ENCODE data around the gene CAMKMT. TPM values are rescaled to one million over a fixed set of nuclear protein-coding genes. Genes with fewer than 3 reads are reported as not detected.

CAMKMT gene
- polyA plus RNA-seq, 3 donors: 4.7 to 7.8 (median 7.0) TPM

DNA sequence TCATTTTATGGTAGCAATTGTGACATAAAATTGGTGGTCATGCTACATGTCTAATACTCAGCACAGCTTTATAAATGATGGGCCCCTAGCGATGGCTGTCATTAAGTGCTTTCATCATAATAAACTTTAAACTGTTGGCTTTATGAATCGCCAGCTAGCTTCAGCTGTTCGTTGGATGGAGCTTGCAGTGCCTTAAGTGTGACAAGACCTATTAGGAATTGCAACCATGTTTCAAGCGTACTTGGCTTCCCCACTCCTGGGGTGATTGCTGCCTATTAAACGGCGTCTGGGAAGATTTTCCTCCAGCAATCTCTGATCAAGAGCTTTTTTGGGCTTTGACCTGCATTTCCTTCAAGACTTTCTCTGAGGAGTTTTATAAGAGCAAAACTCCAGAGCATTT is 415.3 kb downstream of the CAMKMT start:
- Histone ChIP-seq H3K4me3 (replicated peaks in 1 of 3; ENCODE audit: low read depth in 2 of 3, low read length in 3 of 3) (no peak overlapping the region), H3K79me2 (ENCODE audit: insufficient read depth, low read length) (no peaks in the 10 kb centered on the region), H3K27ac (ENCODE audit: low read depth in 1 of 2, low read length in 2 of 2) (no peak overlapping the region), H2AFZ (ENCODE audit: insufficient read depth, low read depth, low read length, poor library complexity, severe bottlenecking) (no peak overlapping the region), H3K36me3 (replicated peaks in 1 of 2; ENCODE audit: control insufficient read depth in 1 of 2, insufficient read depth in 2 of 2, low read length in 2 of 2) (no peaks in the 10 kb centered on the region), H3K27me3 (ENCODE audit: control insufficient read depth in 2 of 2, insufficient read depth in 2 of 2, low read length in 2 of 2) (peaks cover 22 to 32% of the 10 kb centered on the region in 2 donors), H3K4me2 (replicated peaks; ENCODE audit: extremely low read depth, low read length, poor library complexity, severe bottlenecking) (no peak overlapping the region), H4K20me1 (ENCODE audit: insufficient read depth, low read length) (no peaks in the 10 kb centered on the region), H3K4me1 (ENCODE audit: control insufficient read depth in 1 of 2, insufficient read depth in 2 of 2, low read length in 2 of 2) (peaks cover 20 to 21% of the 10 kb centered on the region in 2 donors), H3K9me3 (replicated peaks in 1 of 2; ENCODE audit: control insufficient read depth in 1 of 2, insufficient read depth in 1 of 2, low read length in 2 of 2) (no peaks in the 10 kb centered on the region), H3K9ac (ENCODE audit: insufficient read depth, low read length, poor library complexity, severe bottlenecking) (no peak overlapping the region)
- 83% methylated on average over 3 of the region's 6 CpGs for WGBS (ENCODE audit: insufficient coverage)
- H3K4me3 Mint-ChIP-seq: no peak overlapping the region
- H3K36me3 Mint-ChIP-seq: peaks cover 0 to 1% of the 10 kb centered on the region in 2 donors
- TF ChIP-seq, protein P1, sequence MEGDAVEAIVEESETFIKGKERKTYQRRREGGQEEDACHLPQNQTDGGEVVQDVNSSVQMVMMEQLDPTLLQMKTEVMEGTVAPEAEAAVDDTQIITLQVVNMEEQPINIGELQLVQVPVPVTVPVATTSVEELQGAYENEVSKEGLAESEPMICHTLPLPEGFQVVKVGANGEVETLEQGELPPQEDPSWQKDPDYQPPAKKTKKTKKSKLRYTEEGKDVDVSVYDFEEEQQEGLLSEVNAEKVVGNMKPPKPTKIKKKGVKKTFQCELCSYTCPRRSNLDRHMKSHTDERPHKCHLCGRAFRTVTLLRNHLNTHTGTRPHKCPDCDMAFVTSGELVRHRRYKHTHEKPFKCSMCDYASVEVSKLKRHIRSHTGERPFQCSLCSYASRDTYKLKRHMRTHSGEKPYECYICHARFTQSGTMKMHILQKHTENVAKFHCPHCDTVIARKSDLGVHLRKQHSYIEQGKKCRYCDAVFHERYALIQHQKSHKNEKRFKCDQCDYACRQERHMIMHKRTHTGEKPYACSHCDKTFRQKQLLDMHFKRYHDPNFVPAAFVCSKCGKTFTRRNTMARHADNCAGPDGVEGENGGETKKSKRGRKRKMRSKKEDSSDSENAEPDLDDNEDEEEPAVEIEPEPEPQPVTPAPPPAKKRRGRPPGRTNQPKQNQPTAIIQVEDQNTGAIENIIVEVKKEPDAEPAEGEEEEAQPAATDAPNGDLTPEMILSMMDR (IDR thresholded peaks at IDR 0.05): no peak
- peaks cover 0 to 5% (median 0%) of the 10 kb centered on the region in 7 donors for H3K9me3 Mint-ChIP-seq
- DNase-seq: no peak
- peaks cover 23% of the 10 kb centered on the region for H3K4me1 Mint-ChIP-seq
- no peak overlapping the region for H3K27ac Mint-ChIP-seq
- intact Hi-C loops (cut with micrococcal nuclease): no loop called here
- H3K27me3 Mint-ChIP-seq (ENCODE audit: low read depth in 3 of 3): peaks cover 16 to 32% (median 18%) of the 10 kb centered on the region in 3 donors

DNA sequence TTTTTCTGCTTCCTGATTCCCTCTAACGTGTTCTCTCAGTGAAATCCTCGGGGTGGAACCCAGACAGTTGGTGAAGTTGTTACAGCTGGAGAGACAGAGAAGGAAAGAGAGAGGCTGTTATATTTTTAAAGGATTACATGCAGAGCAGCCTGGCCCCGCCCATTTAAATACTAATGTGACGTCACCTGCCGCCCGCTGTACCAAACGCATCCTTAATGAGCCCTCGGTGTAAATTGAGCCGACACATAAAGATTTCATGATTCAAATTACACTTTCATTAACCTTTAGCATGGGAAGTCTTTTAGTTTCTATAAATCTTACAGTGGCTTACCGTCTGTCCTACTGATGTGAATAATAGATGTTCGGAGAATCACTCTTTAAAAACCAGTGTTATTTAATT is 415.8 kb downstream of the CAMKMT start:
- H3K4me3 ChIP-seq (replicated peaks in 1 of 3; ENCODE audit: low read depth in 2 of 3, low read length in 3 of 3): peak overlapping the region in 1 of 3 experiments; percentile 64
- H3K27ac Mint-ChIP-seq: no peak overlapping the region
- peaks cover 10 to 29% (median 18%) of the 10 kb centered on the region in 3 donors for H3K27me3 Mint-ChIP-seq (ENCODE audit: low read depth in 3 of 3)
- peaks cover 22 to 30% of the 10 kb centered on the region in 2 donors for H3K27me3 ChIP-seq (ENCODE audit: control insufficient read depth in 2 of 2, insufficient read depth in 2 of 2, low read length in 2 of 2)
- H3K4me1 ChIP-seq (ENCODE audit: control insufficient read depth in 1 of 2, insufficient read depth in 2 of 2, low read length in 2 of 2): peaks cover 20 to 21% of the 10 kb centered on the region in 2 donors
- H4K20me1 ChIP-seq (ENCODE audit: insufficient read depth, low read length): no peaks in the 10 kb centered on the region
- peaks cover 0 to 1% of the 10 kb centered on the region in 2 donors for H3K36me3 Mint-ChIP-seq
- H3K4me1 Mint-ChIP-seq: peaks cover 23% of the 10 kb centered on the region
- no peak overlapping the region for H2AFZ ChIP-seq (ENCODE audit: insufficient read depth, low read depth, low read length, poor library complexity, severe bottlenecking)
- H3K9me3 Mint-ChIP-seq: peaks cover 0 to 6% (median 0%) of the 10 kb centered on the region in 7 donors
- H3K4me3 Mint-ChIP-seq: peak overlapping the region in 1 of 2 donors; percentile 80
- no peak overlapping the region for H3K27ac ChIP-seq (ENCODE audit: low read depth in 1 of 2, low read length in 2 of 2)
- H3K36me3 ChIP-seq (replicated peaks in 1 of 2; ENCODE audit: control insufficient read depth in 1 of 2, insufficient read depth in 2 of 2, low read length in 2 of 2): no peaks in the 10 kb centered on the region
- no peak overlapping the region for H3K9ac ChIP-seq (ENCODE audit: insufficient read depth, low read length, poor library complexity, severe bottlenecking)
- peak in 2 of 3 donors; percentile 9 to 19 for DNase-seq
- peak overlapping the region; percentile 75 for H3K4me2 ChIP-seq (replicated peaks; ENCODE audit: extremely low read depth, low read length, poor library complexity, severe bottlenecking)
- H3K79me2 ChIP-seq (ENCODE audit: insufficient read depth, low read length): no peaks in the 10 kb centered on the region
- no peaks in the 10 kb centered on the region for H3K9me3 ChIP-seq (replicated peaks in 1 of 2; ENCODE audit: control insufficient read depth in 1 of 2, insufficient read depth in 1 of 2, low read length in 2 of 2)
- intact Hi-C loops (cut with micrococcal nuclease): no loop called here
- TF ChIP-seq, protein P1 (IDR thresholded peaks at IDR 0.05): no peak
- WGBS (ENCODE audit: insufficient coverage): 24% methylated on average over 6 of the region's 11 CpGs
